Stomach (tissue), 9 donors: ENCODE results near the gene CCNG2. TPM values are rescaled to one million over a fixed set of nuclear protein-coding genes. Genes with fewer than 3 reads are reported as not detected.
A peak's percentile ranks its signal among the peaks of the same experiment; 100 is the strongest.

Experiments
- DNase-seq, 2 donors: peaks; one replicate each; pipeline versions ENCODE4 v3.0.0 to v3.0.0-alpha.2; 2013 to 2019
- H3K27ac ChIP-seq, 5 donors: fragments of 200-600 bp in 4 of 5; sonication (generic) in 4 of 5; one replicate each; pipeline ENCODE4 v1.5.1; 2013 to 2019; ENCODE audit warnings: mild to moderate bottlenecking in 1 of 5, moderate library complexity in 1 of 5
- H3K27me3 ChIP-seq, 3 donors: fragments of 200-600 bp; sonication (generic); one replicate each; pipeline ENCODE4 v1.5.1; 2017 to 2019; ENCODE audit warnings: mixed run types in 1 of 3
- H3K36me3 ChIP-seq, 4 donors: fragments of 200-600 bp; sonication (generic); 1 replicate in 3 of 4; 2 replicates in 1 of 4; pipeline ENCODE4 v1.5.1; 2016 to 2019
- H3K4me1 ChIP-seq, 4 donors: fragments of 200-600 bp; sonication (generic); one replicate each; pipeline ENCODE4 v1.5.1; 2016 to 2019
- H3K4me3 ChIP-seq, 4 donors: fragments of 200-600 bp; sonication (generic) in 3 of 4; one replicate each; pipeline ENCODE4 v1.5.1; 2016 to 2019; ENCODE audit warnings: mild to moderate bottlenecking in 1 of 4
- H3K9me3 ChIP-seq, 4 donors: fragments of 200-600 bp; sonication (generic); one replicate each; pipeline ENCODE4 v1.5.1; 2016 to 2019
- EP300 ChIP-seq: sonication (generic); formaldehyde crosslinking; IDR thresholded peaks from one replicate; pipeline ENCODE4 v1.6.1; 2017; ENCODE audit warnings: antibody characterized with exemption
- POLR2A ChIP-seq, 4 donors: fragments of 450-650 bp; IDR thresholded peaks; one replicate each; pipeline ENCODE4 v1.6.1; 2016; ENCODE audit warnings: antibody characterized with exemption in 4 of 4, control low read depth in 2 of 4, mild to moderate bottlenecking in 1 of 4, moderate library complexity in 1 of 4
- POLR2AphosphoS5 ChIP-seq, 3 donors: sonication (generic); formaldehyde crosslinking; IDR thresholded peaks; one replicate each; pipeline ENCODE4 v1.6.1; 2016; ENCODE audit warnings: antibody characterized with exemption in 3 of 3
- WGBS, 5 donors: extraction: QIAGEN DNeasy Blood & Tissue Kit in 3 of 5; methylation state at CpG; one replicate each; pipeline versions ENCODE4 v1.1.5 to v1.1.7; 2013 to 2018; 5-methylcytosine and 5-hydroxymethylcytosine counted together
- intact Hi-C: fragments of 100-400 bp; cut with DNase I; formaldehyde crosslinking; loops from one replicate; pipeline ENCODE4 v1.15.1; 2023; ENCODE audit warnings: low total_unique reads
- polyA plus RNA-seq, 3 donors: library from polyadenylated mRNA; stranded (reverse); fragments of 200-250 nt; gene quantifications; one replicate each; pipeline ENCODE4 v1.2.3, GENCODE V29; 2013
- total RNA-seq, 5 donors: library from RNA; depleted of rRNA; stranded (reverse); fragments of >200 nt; gene quantifications; one replicate each; pipeline versions ENCODE4 v1.1.0 to v1.2.3, GENCODE V29; 2014 to 2016
- TF ChIP-seq, protein P1 (sequence below), 7 experiments: fragments of 450-650 bp in 4 of 7; fragments of 200-600 bp in 3 of 7; sonication (generic) in 3 of 7; IDR thresholded peaks; one replicate each; pipeline ENCODE4 v1.5.1; 2016 to 2019; ENCODE audit warnings: antibody characterized with exemption in 7 of 7, control low read depth in 2 of 7, mild to moderate bottlenecking in 1 of 7
- donor health status: healthy with polysubstance abuse.
- donor health status: Bipolar disorder and iron deficiency.
- donor health status: healthy.

The CCNG2 gene
- total and polyA plus RNA-seq, 8 donors: 1.2 to 62.8 (median 18.4) TPM

DNA sequence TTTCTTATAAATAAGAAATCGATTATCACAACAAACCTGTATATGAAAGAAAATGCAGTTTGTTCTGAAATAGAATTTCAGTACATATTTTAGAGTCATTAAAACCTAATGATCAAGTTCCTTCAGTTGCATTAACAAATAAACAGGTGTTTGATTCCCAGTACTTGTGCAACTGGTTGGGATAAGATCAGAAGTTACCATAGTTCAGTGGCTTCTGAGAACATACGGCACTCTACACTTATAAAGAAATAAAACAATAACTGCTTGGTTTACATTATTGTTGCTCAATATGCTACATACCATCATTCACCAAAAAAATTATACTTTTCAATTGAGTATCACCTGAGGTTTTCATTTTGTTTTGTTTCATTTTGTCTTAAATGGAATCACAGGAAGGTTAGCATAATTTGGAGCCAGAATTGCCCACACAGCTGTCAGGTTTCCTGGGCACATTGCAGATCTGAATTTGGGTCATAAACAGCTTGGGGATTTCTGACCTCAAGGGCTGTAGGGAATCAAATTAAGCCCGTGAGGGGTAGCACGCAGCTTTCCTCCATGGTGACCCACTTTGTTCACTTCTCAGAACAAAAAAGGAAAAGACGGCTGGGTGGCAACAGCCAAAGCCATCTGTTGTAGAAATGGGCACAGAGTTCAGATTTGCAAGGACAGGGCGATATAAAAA lies 14.9 kb upstream of the CCNG2 start:
- TF ChIP-seq POLR2A (IDR thresholded peaks at IDR 0.05) (no peak), EP300 (no peak), POLR2AphosphoS5 (IDR thresholded peaks at IDR 0.05) (no peak)
- TF ChIP-seq, protein P1, sequence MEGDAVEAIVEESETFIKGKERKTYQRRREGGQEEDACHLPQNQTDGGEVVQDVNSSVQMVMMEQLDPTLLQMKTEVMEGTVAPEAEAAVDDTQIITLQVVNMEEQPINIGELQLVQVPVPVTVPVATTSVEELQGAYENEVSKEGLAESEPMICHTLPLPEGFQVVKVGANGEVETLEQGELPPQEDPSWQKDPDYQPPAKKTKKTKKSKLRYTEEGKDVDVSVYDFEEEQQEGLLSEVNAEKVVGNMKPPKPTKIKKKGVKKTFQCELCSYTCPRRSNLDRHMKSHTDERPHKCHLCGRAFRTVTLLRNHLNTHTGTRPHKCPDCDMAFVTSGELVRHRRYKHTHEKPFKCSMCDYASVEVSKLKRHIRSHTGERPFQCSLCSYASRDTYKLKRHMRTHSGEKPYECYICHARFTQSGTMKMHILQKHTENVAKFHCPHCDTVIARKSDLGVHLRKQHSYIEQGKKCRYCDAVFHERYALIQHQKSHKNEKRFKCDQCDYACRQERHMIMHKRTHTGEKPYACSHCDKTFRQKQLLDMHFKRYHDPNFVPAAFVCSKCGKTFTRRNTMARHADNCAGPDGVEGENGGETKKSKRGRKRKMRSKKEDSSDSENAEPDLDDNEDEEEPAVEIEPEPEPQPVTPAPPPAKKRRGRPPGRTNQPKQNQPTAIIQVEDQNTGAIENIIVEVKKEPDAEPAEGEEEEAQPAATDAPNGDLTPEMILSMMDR (IDR thresholded peaks at IDR 0.05): no peak
- H3K9me3 ChIP-seq: no peaks in the 10 kb centered on the region
- peaks cover 0 to 15% (median 0%) of the 10 kb centered on the region in 4 donors for H3K4me1 ChIP-seq
- no peaks in the 10 kb centered on the region for H3K36me3 ChIP-seq
- 75 to 80% (median 77%) methylated on average over 6 of the region's 6 CpGs for WGBS, 5 donors
- intact Hi-C loops: no loop called here
- no peak for DNase-seq
- H3K27me3 ChIP-seq: no peaks in the 10 kb centered on the region
- H3K4me3 ChIP-seq: no peak overlapping the region
- no peak overlapping the region for H3K27ac ChIP-seq

DNA sequence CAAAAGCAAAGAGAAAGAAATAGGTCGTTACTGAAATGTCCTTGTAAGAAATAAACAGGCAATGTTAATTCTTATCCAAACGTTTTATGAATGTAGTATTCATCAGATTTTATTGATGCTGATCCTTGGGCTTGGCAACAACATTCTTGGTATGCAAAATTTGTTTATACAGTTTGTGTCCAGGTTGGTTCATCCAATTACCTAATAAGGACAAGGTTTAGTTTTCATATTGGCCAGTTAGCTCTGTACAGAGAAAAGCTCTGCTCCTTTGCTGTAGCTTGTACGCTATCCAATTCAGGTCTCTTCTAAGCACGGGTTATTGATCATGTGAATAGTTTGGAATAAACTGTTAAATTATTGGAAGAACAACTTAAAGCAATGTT lies 14.4 kb upstream of the CCNG2 start:
- Histone ChIP-seq H3K4me1 (peaks cover 0 to 15% (median 0%) of the 10 kb centered on the region in 4 donors), H3K4me3 (no peak overlapping the region), H3K27me3 (no peaks in the 10 kb centered on the region), H3K27ac (no peak overlapping the region), H3K9me3 (no peaks in the 10 kb centered on the region), H3K36me3 (no peaks in the 10 kb centered on the region)
- DNase-seq: no peak
- intact Hi-C loops: no loop called here
- WGBS, 5 donors: 64 to 81% (median 74%) methylated on average over 4 of the region's 4 CpGs
- TF ChIP-seq, protein P1 (IDR thresholded peaks at IDR 0.05): no peak
- TF ChIP-seq EP300: no peak
- no peak for TF ChIP-seq POLR2A (IDR thresholded peaks at IDR 0.05)
- no peak for TF ChIP-seq POLR2AphosphoS5 (IDR thresholded peaks at IDR 0.05)

DNA sequence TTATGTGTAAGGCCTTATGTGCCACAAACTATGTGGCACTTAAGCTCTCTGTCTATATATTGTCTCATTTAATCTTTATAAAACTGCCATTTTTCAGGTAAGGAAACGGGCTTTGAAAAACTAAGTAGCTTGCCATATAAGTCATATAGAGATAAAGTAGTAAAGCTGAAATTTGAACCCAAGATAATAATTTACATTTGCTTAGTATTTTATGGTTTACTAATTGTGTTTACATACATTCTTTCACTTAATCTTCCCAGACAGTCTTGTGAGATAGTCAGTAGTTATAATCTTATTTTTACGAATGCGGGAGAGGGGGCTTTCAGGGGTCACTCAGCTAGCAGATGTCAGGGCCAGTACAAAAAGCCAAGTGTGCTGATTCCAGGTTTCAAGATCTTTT lies 13.9 kb upstream of the CCNG2 start:
- no peaks in the 10 kb centered on the region for H3K27me3 ChIP-seq
- TF ChIP-seq EP300 (no peak), POLR2AphosphoS5 (IDR thresholded peaks at IDR 0.05) (no peak), POLR2A (IDR thresholded peaks at IDR 0.05) (no peak)
- TF ChIP-seq, protein P1 (IDR thresholded peaks at IDR 0.05): no peak
- no peaks in the 10 kb centered on the region for H3K36me3 ChIP-seq
- peaks cover 0 to 15% (median 0%) of the 10 kb centered on the region in 4 donors for H3K4me1 ChIP-seq
- H3K4me3 ChIP-seq: no peak overlapping the region
- H3K9me3 ChIP-seq: no peaks in the 10 kb centered on the region
- no peak for DNase-seq
- 54 to 65% (median 61%) methylated on average over 3 of the region's 3 CpGs for WGBS, 5 donors
- intact Hi-C loops: no loop called here
- H3K27ac ChIP-seq: no peak overlapping the region

DNA sequence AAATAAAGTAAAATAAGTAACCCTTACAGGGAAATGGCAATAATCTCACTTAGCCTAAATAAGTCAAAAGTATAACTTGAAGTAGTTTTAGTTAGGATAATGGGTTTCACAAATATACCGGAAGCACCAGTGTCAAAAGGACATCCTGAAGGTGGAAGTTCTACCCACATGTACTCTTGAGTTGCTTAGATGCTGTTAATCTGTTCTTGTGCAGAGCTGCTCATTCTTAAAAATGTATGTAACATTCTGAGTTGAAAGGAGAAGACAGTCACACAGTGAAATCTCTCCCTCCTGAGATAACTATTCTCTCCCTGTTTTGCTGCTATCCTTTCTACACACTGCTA lies 11.2 kb upstream of the CCNG2 start:
- H3K9me3 ChIP-seq: no peaks in the 10 kb centered on the region
- H3K36me3 ChIP-seq: no peaks in the 10 kb centered on the region
- 58 to 76% (median 74%) methylated on average over 1 of the region's 1 CpG for WGBS, 5 donors
- intact Hi-C loops: no loop called here
- no peak for DNase-seq
- no peak overlapping the region for H3K4me3 ChIP-seq
- TF ChIP-seq POLR2AphosphoS5 (IDR thresholded peaks at IDR 0.05): no peak
- no peak for TF ChIP-seq POLR2A (IDR thresholded peaks at IDR 0.05)
- TF ChIP-seq, protein P1 (IDR thresholded peaks at IDR 0.05): no peak
- TF ChIP-seq EP300: no peak
- H3K27me3 ChIP-seq: no peaks in the 10 kb centered on the region
- H3K27ac ChIP-seq: peak overlapping the region in 1 of 5 donors; percentile 11
- H3K4me1 ChIP-seq: peaks cover 0 to 15% (median 0%) of the 10 kb centered on the region in 4 donors
